ENCODE data around the gene SUPT7L. TPM values are rescaled to one million over a fixed set of nuclear protein-coding genes. Genes with fewer than 3 reads are reported as not detected.
A peak's percentile ranks its signal among the peaks of the same experiment; 100 is the strongest.

Gene SUPT7L
- total RNA-seq, 1 experiment from 2014 or later: 35.5 TPM

DNA sequence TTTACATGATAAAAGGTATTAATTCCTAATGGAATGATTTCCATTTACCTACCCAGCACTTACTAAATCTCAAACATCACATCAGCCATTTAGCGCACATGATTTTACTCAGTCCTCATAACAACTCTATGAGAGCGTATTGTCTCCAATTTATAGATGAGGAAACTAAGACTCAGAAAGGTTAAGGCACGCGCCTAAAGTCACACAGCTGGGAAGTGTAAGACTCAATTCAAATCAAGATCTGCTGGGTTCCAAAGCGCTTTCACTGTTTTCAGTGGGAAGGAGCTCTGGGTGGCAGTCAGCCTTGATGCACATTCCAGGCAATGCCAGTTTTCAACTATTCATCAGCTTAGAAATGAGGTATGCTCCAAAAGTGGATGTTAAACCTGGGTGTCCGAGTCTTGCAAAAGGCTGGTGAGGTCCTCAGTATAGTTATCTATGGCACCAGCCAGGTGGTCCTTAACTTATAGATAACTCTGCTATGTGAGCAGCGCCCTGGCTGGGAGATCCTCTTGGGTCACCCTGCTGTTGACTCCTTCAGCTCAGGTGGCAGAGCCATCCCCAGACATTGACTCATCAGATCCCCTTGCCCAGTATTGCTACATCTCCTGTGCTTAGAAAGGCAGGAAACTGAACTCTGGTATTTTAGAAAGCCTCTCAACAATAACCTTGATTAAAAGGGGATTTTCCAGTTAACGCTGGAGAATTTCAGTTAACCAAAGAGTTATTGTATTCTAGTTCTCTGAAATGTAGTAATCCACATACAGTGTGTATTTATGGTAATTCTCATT lies 47.4 kb upstream of the SUPT7L start:
- H3K36me3 Mint-ChIP-seq (ENCODE audit: insufficient read depth, unreplicated experiment): peaks cover 13% of the 10 kb centered on the region
- CTCF ChIA-PET: interaction anchor here (1.1 to 2.2 kb wide), 3 partner anchors 9 to 42 kb away, joined by 3 to 8 read pairs (median 3); no protein-coding TSS in a partner anchor
- BruUV-seq (replicated peaks): no TSS peak
- H3K4me1 Mint-ChIP-seq (ENCODE audit: low read depth, unreplicated experiment): peaks cover 25% of the 10 kb centered on the region
- H3K27me3 Mint-ChIP-seq (ENCODE audit: unreplicated experiment): no peaks in the 10 kb centered on the region
- H3K27ac Mint-ChIP-seq (ENCODE audit: unreplicated experiment): no peak overlapping the region
- TF ChIP-seq CTCF (IDR thresholded peaks at IDR 0.05; ENCODE audit: unreplicated experiment): no peak
- no peak for DNase-seq
- H3K4me3 Mint-ChIP-seq (ENCODE audit: low read depth, unreplicated experiment): no peak overlapping the region
- H3K9me3 Mint-ChIP-seq (ENCODE audit: low read depth, unreplicated experiment): peaks cover 2% of the 10 kb centered on the region
- intact Hi-C loops (cut with micrococcal nuclease; ENCODE audit: unreplicated experiment): no loop called here

GRCh38 chr2:27709960-27710575 lies 46.7 kb upstream of the SUPT7L start:
- peaks cover 12% of the 10 kb centered on the region for H3K36me3 Mint-ChIP-seq (ENCODE audit: insufficient read depth, unreplicated experiment)
- no peak overlapping the region for H3K4me3 Mint-ChIP-seq (ENCODE audit: low read depth, unreplicated experiment)
- intact Hi-C loops (cut with micrococcal nuclease; ENCODE audit: unreplicated experiment): no loop called here
- peaks cover 31% of the 10 kb centered on the region for H3K4me1 Mint-ChIP-seq (ENCODE audit: low read depth, unreplicated experiment)
- H3K27ac Mint-ChIP-seq (ENCODE audit: unreplicated experiment): no peak overlapping the region
- CTCF ChIA-PET: interaction anchor here (1.1 kb wide), 1 partner anchor 13 kb away, joined by 3 read pairs; no protein-coding TSS in a partner anchor
- no TSS peak for BruUV-seq (replicated peaks)
- TF ChIP-seq CTCF (IDR thresholded peaks at IDR 0.05; ENCODE audit: unreplicated experiment): no peak
- H3K9me3 Mint-ChIP-seq (ENCODE audit: low read depth, unreplicated experiment): peaks cover 2% of the 10 kb centered on the region
- no peaks in the 10 kb centered on the region for H3K27me3 Mint-ChIP-seq (ENCODE audit: unreplicated experiment)
- DNase-seq: no peak

DNA sequence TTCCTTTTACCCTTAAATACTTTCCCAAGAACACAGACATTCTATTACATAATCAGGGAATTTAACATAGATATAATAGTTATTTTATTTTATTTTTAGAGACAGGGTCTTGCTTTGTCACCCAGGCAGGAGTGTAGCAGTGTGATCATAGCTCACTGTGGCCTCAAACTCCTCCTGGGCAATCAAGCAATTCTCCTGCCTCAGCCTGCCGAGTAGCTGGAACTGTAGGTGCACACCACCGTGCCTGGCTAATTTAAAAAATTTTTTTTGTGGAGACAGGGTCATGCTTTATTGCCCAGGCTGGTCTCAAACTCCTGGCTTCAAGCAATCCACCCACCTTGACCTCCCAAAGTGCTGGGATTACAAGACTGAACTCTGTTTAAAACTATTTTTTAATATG lies 45.9 kb upstream of the SUPT7L start:
- peaks cover 2% of the 10 kb centered on the region for H3K9me3 Mint-ChIP-seq (ENCODE audit: low read depth, unreplicated experiment)
- no peak overlapping the region for H3K27ac Mint-ChIP-seq (ENCODE audit: unreplicated experiment)
- DNase-seq: no peak
- intact Hi-C loops (cut with micrococcal nuclease; ENCODE audit: unreplicated experiment): no loop called here
- no peak for TF ChIP-seq CTCF (IDR thresholded peaks at IDR 0.05; ENCODE audit: unreplicated experiment)
- no peaks in the 10 kb centered on the region for H3K27me3 Mint-ChIP-seq (ENCODE audit: unreplicated experiment)
- H3K36me3 Mint-ChIP-seq (ENCODE audit: insufficient read depth, unreplicated experiment): peaks cover 5% of the 10 kb centered on the region
- no TSS peak for BruUV-seq (replicated peaks)
- no peak overlapping the region for H3K4me3 Mint-ChIP-seq (ENCODE audit: low read depth, unreplicated experiment)
- H3K4me1 Mint-ChIP-seq (ENCODE audit: low read depth, unreplicated experiment): peaks cover 37% of the 10 kb centered on the region
- CTCF ChIA-PET: no interaction called here

- CTCF ChIA-PET: no interaction called here
- Mint-ChIP-seq H3K27me3 (ENCODE audit: unreplicated experiment) (no peaks in the 10 kb centered on the region), H3K4me3 (ENCODE audit: low read depth, unreplicated experiment) (no peak overlapping the region), H3K9me3 (ENCODE audit: low read depth, unreplicated experiment) (peaks cover 2% of the 10 kb centered on the region), H3K27ac (ENCODE audit: unreplicated experiment) (peak overlapping the region; percentile 52), H3K36me3 (ENCODE audit: insufficient read depth, unreplicated experiment) (peaks cover 5% of the 10 kb centered on the region), H3K4me1 (ENCODE audit: low read depth, unreplicated experiment) (peaks cover 42% of the 10 kb centered on the region)
- no peak for TF ChIP-seq CTCF (IDR thresholded peaks at IDR 0.05; ENCODE audit: unreplicated experiment)
- no TSS peak for BruUV-seq (replicated peaks)
- DNase-seq: no peak
- intact Hi-C loops (cut with micrococcal nuclease; ENCODE audit: unreplicated experiment): no loop called here
Measured at GRCh38 chr2:27708666-27709065, 45.3 kb upstream of the SUPT7L start.
